K562 (cell line): ENCODE measurements around the gene PPP1R14B. TPM values are rescaled to one million over a fixed set of nuclear protein-coding genes. Genes with fewer than 3 reads are reported as not detected.

Experiments used
- FOSL1 ChIP-seq: fragments of 200-800 bp; sonication (Bioruptor generic); conservative IDR thresholded peaks from 2 replicates; pipeline ENCODE4 v1.6.1; 2016; ENCODE audit warnings: missing genetic modification characterization, missing compliant biosample characterization
- HCFC1 ChIP-seq: IDR thresholded peaks from 2 replicates; pipeline ENCODE4 v1.6.1; 2012; ENCODE audit warnings: low read depth, low read length, improper control_type of control experiment
- KDM1A ChIP-seq, 2 experiments: fragments of 450-650 bp; IDR thresholded peaks; 2 replicates each; pipeline ENCODE4 v1.6.1; 2016; ENCODE audit warnings: mild to moderate bottlenecking in 2 of 2
- MCM7 ChIP-seq, 2 experiments: fragments of 450-650 bp; IDR thresholded peaks; 2 replicates each; pipeline ENCODE4 v1.6.1; 2016 to 2018
- MEIS2 ChIP-seq: fragments of 450-650 bp; IDR thresholded peaks from 2 replicates; pipeline ENCODE4 v1.6.1; 2014; ENCODE audit warnings: mild to moderate bottlenecking; ENCODE audit not compliant: partially characterized antibody
- SIRT6 ChIP-seq: IDR thresholded peaks from one replicate; pipeline ENCODE4 v1.6.1; 2012; ENCODE audit warnings: low read depth, mild to moderate bottlenecking, control low read depth, inconsistent platforms, low read length, moderate library complexity
- SOX6 ChIP-seq: fragments of 450-650 bp; IDR thresholded peaks from 2 replicates; pipeline ENCODE4 v1.6.1; 2014; ENCODE audit warnings: mild to moderate bottlenecking
- TOE1 ChIP-seq, 2 experiments: fragments of 450-650 bp in 1 of 2; sonication (generic) in 1 of 2; formaldehyde crosslinking in 1 of 2; IDR thresholded peaks; 2 replicates each; pipeline versions ENCODE4 v1.7.1 to v1.8.0; 2016 to 2022; ENCODE audit warnings: borderline replicate concordance in 2 of 2, mild to moderate bottlenecking in 2 of 2, antibody characterized with exemption in 1 of 2, inconsistent platforms in 1 of 2, low read depth in 1 of 2, missing genetic modification reagents in 1 of 2, moderate library complexity in 1 of 2
- TRIM24 ChIP-seq, 2 experiments: fragments of 450-650 bp; IDR thresholded peaks; 2 replicates each; pipeline ENCODE4 v1.6.1; 2016
- U2AF1 ChIP-seq: fragments of 200-400 bp; formaldehyde crosslinking; optimal IDR thresholded peaks from 2 replicates; pipeline ENCODE3; 2017; ENCODE audit warnings: mild to moderate bottlenecking, low read depth, low read length, moderate library complexity
- ZFPM2 ChIP-seq: fragments of 250-450 bp; sonication (Bioruptor Pico); IDR thresholded peaks from 2 replicates; pipeline ENCODE4 v1.5.1; 2022; ENCODE audit warnings: mild to moderate bottlenecking
- ZNF212 ChIP-seq: fragments of 450-650 bp; formaldehyde crosslinking; IDR thresholded peaks from 2 replicates; pipeline ENCODE4 v1.4.0; 2020; ENCODE audit warnings: mild to moderate bottlenecking
- ZNF316 ChIP-seq: fragments of 450-650 bp; IDR thresholded peaks from 2 replicates; pipeline ENCODE4 v1.6.1; 2016
- polyA plus RNA-seq, 8 experiments: library from polyadenylated mRNA; depleted of rRNA in 4 of 8; stranded (reverse) in 5 of 8; unstranded in 3 of 8; fragments of >200 nt; fragmentation: Nextera tagmentation in 2 of 8; fragmentation: Illumina TruSeq in 1 of 8; extraction: Ambion mirVana in 2 of 8; extraction: Trizol in 1 of 8; gene quantifications; 2 replicates each; pipeline versions ENCODE4 v1.2.1 to v1.2.3, GENCODE V29; 2011 to 2014; ENCODE audit warnings: inconsistent platforms in 1 of 8, missing spikeins in 1 of 8
- total RNA-seq, 7 experiments: library from RNA; depleted of rRNA in 6 of 7; stranded (reverse); fragments of >200 nt in 6 of 7; fragmentation: Illumina TruSeq in 2 of 7; extraction: Trizol in 2 of 7; gene quantifications; 2 replicates each; pipeline versions ENCODE4 v1.2.1 to v1.2.3, GENCODE V29; 2011 to 2021; ENCODE audit warnings: low replicate concordance in 1 of 7
- TF ChIP-seq, protein P1 (sequence below): fragments of 450-650 bp; IDR thresholded peaks from 2 replicates; pipeline ENCODE4 v1.6.1; 2016; ENCODE audit warnings: borderline replicate concordance
- TF ChIP-seq, protein P2 (sequence below): fragments of 250-450 bp; sonication (Bioruptor Pico); IDR thresholded peaks from 2 replicates; pipeline ENCODE4 v1.4.0; 2020
- TF ChIP-seq, protein P3 (sequence below), 2 experiments: fragments of 450-650 bp; IDR thresholded peaks; 2 replicates each; pipeline ENCODE4 v1.6.1; 2018; ENCODE audit warnings: mild to moderate bottlenecking in 2 of 2, low read depth in 1 of 2; ENCODE audit not compliant: partially characterized antibody in 2 of 2

The PPP1R14B gene
- total and polyA plus RNA-seq, 9 of the 15 experiments (the other 6 are each of a cell fraction or from before 2014, with no cell fraction given), result 7.7 to 566 (median 212) TPM

DNA sequence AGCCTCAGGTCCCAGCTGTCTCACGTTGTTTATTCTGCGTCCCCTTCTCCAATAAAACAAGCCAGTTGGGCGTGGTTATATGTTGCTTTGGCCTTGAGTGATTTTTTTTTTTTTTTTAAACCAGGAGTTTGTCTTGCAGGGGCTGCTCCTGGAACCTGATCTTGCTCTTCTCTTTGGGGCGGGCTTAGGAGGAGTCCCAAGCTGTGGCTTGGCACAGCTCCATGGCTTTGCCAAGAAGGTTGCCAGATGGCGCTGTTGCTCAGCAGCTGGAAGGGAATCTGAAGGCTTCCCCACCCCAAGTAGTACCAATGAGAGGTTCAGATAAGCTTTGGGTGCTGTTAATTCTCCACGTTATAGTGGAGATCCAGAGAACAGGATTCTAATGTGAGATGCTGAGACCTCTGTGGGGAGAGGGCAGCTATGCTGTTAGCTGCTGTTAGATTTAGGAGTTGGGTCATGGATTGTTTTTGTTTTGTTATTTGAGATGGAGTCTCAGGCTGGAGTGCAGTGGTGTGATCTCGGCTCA is 42.2 kb downstream of the PPP1R14B start (continued):
- no peak for TF ChIP-seq TOE1 (IDR thresholded peaks at IDR 0.05; ENCODE audit: borderline replicate concordance)
- TF ChIP-seq TOE1 (CRISPR knock-in tag; IDR thresholded peaks at IDR 0.05; ENCODE audit: borderline replicate concordance, low read depth), result no peak
- TF ChIP-seq SIRT6, result no peak
- TF ChIP-seq, protein P1, sequence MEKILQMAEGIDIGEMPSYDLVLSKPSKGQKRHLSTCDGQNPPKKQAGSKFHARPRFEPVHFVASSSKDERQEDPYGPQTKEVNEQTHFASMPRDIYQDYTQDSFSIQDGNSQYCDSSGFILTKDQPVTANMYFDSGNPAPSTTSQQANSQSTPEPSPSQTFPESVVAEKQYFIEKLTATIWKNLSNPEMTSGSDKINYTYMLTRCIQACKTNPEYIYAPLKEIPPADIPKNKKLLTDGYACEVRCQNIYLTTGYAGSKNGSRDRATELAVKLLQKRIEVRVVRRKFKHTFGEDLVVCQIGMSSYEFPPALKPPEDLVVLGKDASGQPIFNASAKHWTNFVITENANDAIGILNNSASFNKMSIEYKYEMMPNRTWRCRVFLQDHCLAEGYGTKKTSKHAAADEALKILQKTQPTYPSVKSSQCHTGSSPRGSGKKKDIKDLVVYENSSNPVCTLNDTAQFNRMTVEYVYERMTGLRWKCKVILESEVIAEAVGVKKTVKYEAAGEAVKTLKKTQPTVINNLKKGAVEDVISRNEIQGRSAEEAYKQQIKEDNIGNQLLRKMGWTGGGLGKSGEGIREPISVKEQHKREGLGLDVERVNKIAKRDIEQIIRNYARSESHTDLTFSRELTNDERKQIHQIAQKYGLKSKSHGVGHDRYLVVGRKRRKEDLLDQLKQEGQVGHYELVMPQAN, result 0 out of 2 replicates have a peak, but pooled peaks have one; percentile 6
- TF ChIP-seq, protein P2, sequence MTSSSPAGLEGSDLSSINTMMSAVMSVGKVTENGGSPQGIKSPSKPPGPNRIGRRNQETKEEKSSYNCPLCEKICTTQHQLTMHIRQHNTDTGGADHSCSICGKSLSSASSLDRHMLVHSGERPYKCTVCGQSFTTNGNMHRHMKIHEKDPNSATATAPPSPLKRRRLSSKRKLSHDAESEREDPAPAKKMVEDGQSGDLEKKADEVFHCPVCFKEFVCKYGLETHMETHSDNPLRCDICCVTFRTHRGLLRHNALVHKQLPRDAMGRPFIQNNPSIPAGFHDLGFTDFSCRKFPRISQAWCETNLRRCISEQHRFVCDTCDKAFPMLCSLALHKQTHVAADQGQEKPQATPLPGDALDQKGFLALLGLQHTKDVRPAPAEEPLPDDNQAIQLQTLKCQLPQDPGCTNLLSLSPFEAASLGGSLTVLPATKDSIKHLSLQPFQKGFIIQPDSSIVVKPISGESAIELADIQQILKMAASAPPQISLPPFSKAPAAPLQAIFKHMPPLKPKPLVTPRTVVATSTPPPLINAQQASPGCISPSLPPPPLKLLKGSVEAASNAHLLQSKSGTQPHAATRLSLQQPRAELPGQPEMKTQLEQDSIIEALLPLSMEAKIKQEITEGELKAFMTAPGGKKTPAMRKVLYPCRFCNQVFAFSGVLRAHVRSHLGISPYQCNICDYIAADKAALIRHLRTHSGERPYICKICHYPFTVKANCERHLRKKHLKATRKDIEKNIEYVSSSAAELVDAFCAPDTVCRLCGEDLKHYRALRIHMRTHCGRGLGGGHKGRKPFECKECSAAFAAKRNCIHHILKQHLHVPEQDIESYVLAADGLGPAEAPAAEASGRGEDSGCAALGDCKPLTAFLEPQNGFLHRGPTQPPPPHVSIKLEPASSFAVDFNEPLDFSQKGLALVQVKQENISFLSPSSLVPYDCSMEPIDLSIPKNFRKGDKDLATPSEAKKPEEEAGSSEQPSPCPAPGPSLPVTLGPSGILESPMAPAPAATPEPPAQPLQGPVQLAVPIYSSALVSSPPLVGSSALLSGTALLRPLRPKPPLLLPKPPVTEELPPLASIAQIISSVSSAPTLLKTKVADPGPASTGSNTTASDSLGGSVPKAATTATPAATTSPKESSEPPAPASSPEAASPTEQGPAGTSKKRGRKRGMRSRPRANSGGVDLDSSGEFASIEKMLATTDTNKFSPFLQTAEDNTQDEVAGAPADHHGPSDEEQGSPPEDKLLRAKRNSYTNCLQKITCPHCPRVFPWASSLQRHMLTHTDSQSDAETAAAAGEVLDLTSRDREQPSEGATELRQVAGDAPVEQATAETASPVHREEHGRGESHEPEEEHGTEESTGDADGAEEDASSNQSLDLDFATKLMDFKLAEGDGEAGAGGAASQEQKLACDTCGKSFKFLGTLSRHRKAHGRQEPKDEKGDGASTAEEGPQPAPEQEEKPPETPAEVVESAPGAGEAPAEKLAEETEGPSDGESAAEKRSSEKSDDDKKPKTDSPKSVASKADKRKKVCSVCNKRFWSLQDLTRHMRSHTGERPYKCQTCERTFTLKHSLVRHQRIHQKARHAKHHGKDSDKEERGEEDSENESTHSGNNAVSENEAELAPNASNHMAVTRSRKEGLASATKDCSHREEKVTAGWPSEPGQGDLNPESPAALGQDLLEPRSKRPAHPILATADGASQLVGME (CRISPR knock-in tag), result no peak
- TF ChIP-seq KDM1A (IDR thresholded peaks at IDR 0.05), result no peak; a peak in 1 of 4 replicates
- TF ChIP-seq MCM7 (IDR thresholded peaks at IDR 0.05), result no peak
- TF ChIP-seq, protein P3, sequence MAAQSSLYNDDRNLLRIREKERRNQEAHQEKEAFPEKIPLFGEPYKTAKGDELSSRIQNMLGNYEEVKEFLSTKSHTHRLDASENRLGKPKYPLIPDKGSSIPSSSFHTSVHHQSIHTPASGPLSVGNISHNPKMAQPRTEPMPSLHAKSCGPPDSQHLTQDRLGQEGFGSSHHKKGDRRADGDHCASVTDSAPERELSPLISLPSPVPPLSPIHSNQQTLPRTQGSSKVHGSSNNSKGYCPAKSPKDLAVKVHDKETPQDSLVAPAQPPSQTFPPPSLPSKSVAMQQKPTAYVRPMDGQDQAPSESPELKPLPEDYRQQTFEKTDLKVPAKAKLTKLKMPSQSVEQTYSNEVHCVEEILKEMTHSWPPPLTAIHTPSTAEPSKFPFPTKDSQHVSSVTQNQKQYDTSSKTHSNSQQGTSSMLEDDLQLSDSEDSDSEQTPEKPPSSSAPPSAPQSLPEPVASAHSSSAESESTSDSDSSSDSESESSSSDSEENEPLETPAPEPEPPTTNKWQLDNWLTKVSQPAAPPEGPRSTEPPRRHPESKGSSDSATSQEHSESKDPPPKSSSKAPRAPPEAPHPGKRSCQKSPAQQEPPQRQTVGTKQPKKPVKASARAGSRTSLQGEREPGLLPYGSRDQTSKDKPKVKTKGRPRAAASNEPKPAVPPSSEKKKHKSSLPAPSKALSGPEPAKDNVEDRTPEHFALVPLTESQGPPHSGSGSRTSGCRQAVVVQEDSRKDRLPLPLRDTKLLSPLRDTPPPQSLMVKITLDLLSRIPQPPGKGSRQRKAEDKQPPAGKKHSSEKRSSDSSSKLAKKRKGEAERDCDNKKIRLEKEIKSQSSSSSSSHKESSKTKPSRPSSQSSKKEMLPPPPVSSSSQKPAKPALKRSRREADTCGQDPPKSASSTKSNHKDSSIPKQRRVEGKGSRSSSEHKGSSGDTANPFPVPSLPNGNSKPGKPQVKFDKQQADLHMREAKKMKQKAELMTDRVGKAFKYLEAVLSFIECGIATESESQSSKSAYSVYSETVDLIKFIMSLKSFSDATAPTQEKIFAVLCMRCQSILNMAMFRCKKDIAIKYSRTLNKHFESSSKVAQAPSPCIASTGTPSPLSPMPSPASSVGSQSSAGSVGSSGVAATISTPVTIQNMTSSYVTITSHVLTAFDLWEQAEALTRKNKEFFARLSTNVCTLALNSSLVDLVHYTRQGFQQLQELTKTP (IDR thresholded peaks at IDR 0.05; ENCODE audit: low read depth in 1 of 2, partially characterized antibody in 2 of 2), result no peak
- no peak for TF ChIP-seq MEIS2
- no peak for TF ChIP-seq FOSL1 (tag)
- no peak for TF ChIP-seq ZNF212 (CRISPR knock-in tag)
- no peak for TF ChIP-seq TRIM24 (IDR thresholded peaks at IDR 0.05)
- TF ChIP-seq HCFC1, result peak; percentile 36; the same call in 1 of the 2 replicates
- 0 out of 2 replicates have a peak, but pooled peaks have one; percentile 10 for TF ChIP-seq SOX6
- no peak for TF ChIP-seq ZFPM2 (CRISPR knock-in tag)
- TF ChIP-seq U2AF1, result no peak
- TF ChIP-seq ZNF316, result no peak
